IgD-negative memory B cell (primary cell): ENCODE data around the gene PRICKLE1. TPM values are rescaled to one million over a fixed set of nuclear protein-coding genes. Genes with fewer than 3 reads are reported as not detected.
"Not testable (repeated sequence)": the region's sequence is repeated elsewhere in the genome, so short reads cannot be mapped to it uniquely, and the experiment has no call there.

Source experiments
- H3K27ac Mint-ChIP-seq, 3 donors: one replicate each; pipeline ENCODE4 v1.8.0; 2020 to 2022; ENCODE audit warnings: mild to moderate bottlenecking in 3 of 3, mixed read lengths in 3 of 3, moderate library complexity in 1 of 3
- H3K27me3 Mint-ChIP-seq: one replicate; pipeline ENCODE4 v1.8.0; 2021; ENCODE audit warnings: mixed read lengths
- H3K36me3 Mint-ChIP-seq: one replicate; pipeline ENCODE4 v1.8.0; 2020; ENCODE audit warnings: mild to moderate bottlenecking, mixed read lengths
- H3K4me1 Mint-ChIP-seq, 3 donors: one replicate each; pipeline ENCODE4 v1.8.0; 2020 to 2022; ENCODE audit warnings: mixed read lengths in 3 of 3, mild to moderate bottlenecking in 1 of 3
- H3K4me3 Mint-ChIP-seq, 4 donors: one replicate each; pipeline ENCODE4 v1.8.0; 2020 to 2022; ENCODE audit warnings: mild to moderate bottlenecking in 4 of 4, mixed read lengths in 4 of 4, moderate library complexity in 3 of 4
- H3K9me3 Mint-ChIP-seq, 3 donors: one replicate each; pipeline ENCODE4 v1.8.0; 2020 to 2021; ENCODE audit warnings: mixed read lengths in 3 of 3, mild to moderate bottlenecking in 1 of 3
- polyA plus RNA-seq: library from polyadenylated mRNA; unstranded; fragments of 300-500 nt; fragmentation: Illumina TruSeq; gene quantifications from one replicate; pipeline ENCODE4 v1.2.3, GENCODE V29; 2021

PRICKLE1 gene
- polyA plus RNA-seq, 1 donor from 2014 or later = 17.0 TPM

GRCh38 chr12:42550800-42551199 lies 38.7 kb downstream of the PRICKLE1 start:
- peaks cover 9% of the 10 kb centered on the region for H3K27me3 Mint-ChIP-seq
- no peaks in the 10 kb centered on the region for H3K9me3 Mint-ChIP-seq
- no peak overlapping the region for H3K4me3 Mint-ChIP-seq
- peaks cover 0 to 2% (median 2%) of the 10 kb centered on the region in 3 donors for H3K4me1 Mint-ChIP-seq
- no peak overlapping the region for H3K27ac Mint-ChIP-seq
- no peaks in the 10 kb centered on the region for H3K36me3 Mint-ChIP-seq

- Mint-ChIP-seq H3K9me3 (no peaks in the 10 kb centered on the region), H3K36me3 (no peaks in the 10 kb centered on the region), H3K4me3 (no peak overlapping the region), H3K27ac (no peak overlapping the region), H3K27me3 (peaks cover 7% of the 10 kb centered on the region), H3K4me1 (peaks cover 0 to 2% (median 2%) of the 10 kb centered on the region in 3 donors)
Measured at GRCh38 chr12:42546709-42547108, 42.8 kb downstream of the PRICKLE1 start.

- Mint-ChIP-seq H3K27me3 (peaks cover 3% of the 10 kb centered on the region), H3K4me3 (no peak overlapping the region), H3K27ac (no peak overlapping the region), H3K9me3 (no peaks in the 10 kb centered on the region), H3K36me3 (no peaks in the 10 kb centered on the region), H3K4me1 (peaks cover 0 to 2% (median 2%) of the 10 kb centered on the region in 3 donors)
Measured at GRCh38 chr12:42541965-42542364, 47.6 kb downstream of the PRICKLE1 start.

GRCh38 chr12:42541308-42541707 lies 48.2 kb downstream of the PRICKLE1 start:
- H3K27ac Mint-ChIP-seq, H3K4me1 Mint-ChIP-seq, H3K27me3 Mint-ChIP-seq, H3K9me3 Mint-ChIP-seq, H3K36me3 Mint-ChIP-seq, H3K4me3 Mint-ChIP-seq: not testable (repeated sequence)

GRCh38 chr12:42539696-42540095 lies 49.9 kb downstream of the PRICKLE1 start:
- H3K36me3 Mint-ChIP-seq = no peaks in the 10 kb centered on the region
- peaks cover 3% of the 10 kb centered on the region for H3K27me3 Mint-ChIP-seq
- no peak overlapping the region for H3K27ac Mint-ChIP-seq
- H3K9me3 Mint-ChIP-seq = no peaks in the 10 kb centered on the region
- no peak overlapping the region for H3K4me3 Mint-ChIP-seq
- no peaks in the 10 kb centered on the region for H3K4me1 Mint-ChIP-seq

GRCh38 chr12:42538203-42538602 lies 51.3 kb downstream of the PRICKLE1 start:
- Mint-ChIP-seq H3K27me3 (peaks cover 3% of the 10 kb centered on the region), H3K9me3 (no peaks in the 10 kb centered on the region), H3K27ac (no peak overlapping the region), H3K36me3 (no peaks in the 10 kb centered on the region), H3K4me3 (no peak overlapping the region), H3K4me1 (no peaks in the 10 kb centered on the region)

- Mint-ChIP-seq H3K27me3 (no peaks in the 10 kb centered on the region), H3K4me3 (no peak overlapping the region), H3K4me1 (no peaks in the 10 kb centered on the region), H3K36me3 (no peaks in the 10 kb centered on the region), H3K9me3 (no peaks in the 10 kb centered on the region), H3K27ac (no peak overlapping the region)
Measured at GRCh38 chr12:42534184-42534838, 55.2 kb downstream of the PRICKLE1 start.

GRCh38 chr12:42530284-42530683 lies 59.3 kb downstream of the PRICKLE1 start:
- H3K9me3 Mint-ChIP-seq = no peaks in the 10 kb centered on the region
- no peak overlapping the region for H3K4me3 Mint-ChIP-seq
- peaks cover 2% of the 10 kb centered on the region for H3K36me3 Mint-ChIP-seq
- H3K4me1 Mint-ChIP-seq = no peaks in the 10 kb centered on the region
- H3K27ac Mint-ChIP-seq = no peak overlapping the region
- peaks cover 2% of the 10 kb centered on the region for H3K27me3 Mint-ChIP-seq

GRCh38 chr12:42525444-42525843 lies 64.1 kb downstream of the PRICKLE1 start:
- Mint-ChIP-seq H3K4me1 (no peaks in the 10 kb centered on the region), H3K27me3 (peaks cover 3% of the 10 kb centered on the region), H3K36me3 (peaks cover 2% of the 10 kb centered on the region), H3K4me3 (no peak overlapping the region), H3K27ac (no peak overlapping the region), H3K9me3 (no peaks in the 10 kb centered on the region)

- H3K27me3 Mint-ChIP-seq = peaks cover 3% of the 10 kb centered on the region
- peaks cover 2% of the 10 kb centered on the region for H3K36me3 Mint-ChIP-seq
- no peaks in the 10 kb centered on the region for H3K4me1 Mint-ChIP-seq
- H3K27ac Mint-ChIP-seq = no peak overlapping the region
- H3K4me3 Mint-ChIP-seq = no peak overlapping the region
- no peaks in the 10 kb centered on the region for H3K9me3 Mint-ChIP-seq
Measured at GRCh38 chr12:42524716-42525115, 64.8 kb downstream of the PRICKLE1 start.

GRCh38 chr12:42516573-42516972 lies 73.0 kb downstream of the PRICKLE1 start:
- Mint-ChIP-seq H3K27ac (no peak overlapping the region), H3K36me3 (peaks cover 3% of the 10 kb centered on the region), H3K4me3 (no peak overlapping the region), H3K9me3 (peaks cover 0 to 14% (median 4%) of the 10 kb centered on the region in 3 donors), H3K4me1 (peaks cover 0 to 6% (median 0%) of the 10 kb centered on the region in 3 donors), H3K27me3 (peaks cover 2% of the 10 kb centered on the region)

GRCh38 chr12:42511656-42512055 lies 77.9 kb downstream of the PRICKLE1 start:
- Mint-ChIP-seq H3K9me3 (peaks cover 0 to 11% (median 2%) of the 10 kb centered on the region in 3 donors), H3K4me1 (peaks cover 0 to 5% (median 0%) of the 10 kb centered on the region in 3 donors), H3K36me3 (peaks cover 3% of the 10 kb centered on the region), H3K27me3 (no peaks in the 10 kb centered on the region), H3K4me3 (no peak overlapping the region), H3K27ac (no peak overlapping the region)

- H3K36me3 Mint-ChIP-seq = peaks cover 3% of the 10 kb centered on the region
- no peak overlapping the region for H3K4me3 Mint-ChIP-seq
- H3K9me3 Mint-ChIP-seq = peaks cover 0 to 3% (median under 1%) of the 10 kb centered on the region in 3 donors
- no peak overlapping the region for H3K27ac Mint-ChIP-seq
- H3K4me1 Mint-ChIP-seq = peaks cover 0 to under 1% (median 0%) of the 10 kb centered on the region in 3 donors
- no peaks in the 10 kb centered on the region for H3K27me3 Mint-ChIP-seq
Measured at GRCh38 chr12:42510823-42511222, 78.7 kb downstream of the PRICKLE1 start.

- Mint-ChIP-seq H3K9me3 (no peaks in the 10 kb centered on the region), H3K27ac (no peak overlapping the region), H3K36me3 (peaks cover 3% of the 10 kb centered on the region), H3K4me1 (no peaks in the 10 kb centered on the region), H3K4me3 (no peak overlapping the region), H3K27me3 (no peaks in the 10 kb centered on the region)
Measured at GRCh38 chr12:42508913-42509460, 80.6 kb downstream of the PRICKLE1 start.

GRCh38 chr12:42507565-42507964 lies 82.0 kb downstream of the PRICKLE1 start:
- Mint-ChIP-seq H3K4me3 (no peak overlapping the region), H3K36me3 (peaks cover 3% of the 10 kb centered on the region), H3K27ac (no peak overlapping the region), H3K4me1 (no peaks in the 10 kb centered on the region), H3K27me3 (no peaks in the 10 kb centered on the region), H3K9me3 (no peaks in the 10 kb centered on the region)

GRCh38 chr12:42507081-42507480 lies 82.5 kb downstream of the PRICKLE1 start:
- H3K4me3 Mint-ChIP-seq = no peak overlapping the region
- H3K4me1 Mint-ChIP-seq = no peaks in the 10 kb centered on the region
- H3K36me3 Mint-ChIP-seq = peaks cover 1% of the 10 kb centered on the region
- no peak overlapping the region for H3K27ac Mint-ChIP-seq
- H3K9me3 Mint-ChIP-seq = no peaks in the 10 kb centered on the region
- no peaks in the 10 kb centered on the region for H3K27me3 Mint-ChIP-seq
